Endothelial cell of umbilical vein (primary cell): ENCODE data around the gene KIF26B. TPM values are rescaled to one million over a fixed set of nuclear protein-coding genes. Genes with fewer than 3 reads are reported as not detected.

Experiments used
- BruUV-seq: library from RNA; stranded (reverse); fragments of 400-500 nt; replicated peaks from 2 replicates; lab custom pipeline; 2021; lab: Mats Ljungman, UMichigan
- CTCF ChIA-PET: fragments of 300-600, 350-600 bp; sonication (Branson Sonifier 250); formaldehyde crosslinking; loops from one replicate; lab custom pipeline; 2021; ENCODE audit warnings: antibody characterized with exemption, inconsistent platforms; lab: Charles Lee
- POLR2A ChIA-PET: fragments of 300-600, 350-600 bp; sonication (Branson Sonifier 250); formaldehyde crosslinking; loops from one replicate; lab custom pipeline; 2021; ENCODE audit warnings: antibody characterized with exemption, inconsistent platforms; lab: Charles Lee
- DNase-seq: peaks from one replicate; pipeline ENCODE4 v3.0.0-alpha.2; 2011; ENCODE audit warnings: low read depth, low spot score
- FAIRE-seq: peaks from 2 replicates; lab custom pipeline; 2011; peaks lifted over from hg19 to GRCh38; lab: Jason Lieb, UNC
- H2AFZ ChIP-seq: 2 replicates; pipeline ENCODE4 v1.6.0; 2012; ENCODE audit warnings: low read depth, low read length, control low read depth, inconsistent platforms
- H3K27ac ChIP-seq: 2 replicates; pipeline ENCODE4 v1.5.1; 2011; ENCODE audit warnings: low read depth, mild to moderate bottlenecking, control low read depth, low read length, moderate library complexity; ENCODE audit not compliant: insufficient read depth
- H3K27me3 ChIP-seq, 2 experiments: 2 replicates each; pipeline versions ENCODE4 v1.6.0 to v1.6.1; 2011; ENCODE audit warnings: low read length in 2 of 2, mixed read lengths in 1 of 2; ENCODE audit not compliant: control insufficient read depth in 2 of 2, insufficient read depth in 2 of 2
- H3K36me3 ChIP-seq, 2 experiments: 2 replicates in 1 of 2; 3 replicates in 1 of 2; pipeline ENCODE4 v1.5.1; 2011; ENCODE audit warnings: low read length in 2 of 2, mild to moderate bottlenecking in 1 of 2, moderate library complexity in 1 of 2; ENCODE audit not compliant: control insufficient read depth in 2 of 2, insufficient read depth in 2 of 2; ENCODE audit errors: extremely low read depth in 1 of 2
- H3K4me1 ChIP-seq: 3 replicates; pipeline ENCODE4 v1.5.1; 2011; ENCODE audit warnings: mild to moderate bottlenecking, low read length; ENCODE audit not compliant: control insufficient read depth, insufficient read depth; ENCODE audit errors: extremely low read depth
- H3K4me2 ChIP-seq: 2 replicates; pipeline ENCODE4 v1.6.1; 2011; ENCODE audit warnings: low read length, control low read depth, mixed read lengths; ENCODE audit not compliant: insufficient read depth
- H3K4me3 ChIP-seq, 3 experiments: fragments of 200-600 bp in 1 of 3; sonication (generic), shearing (Covaris generic) in 1 of 3; replicated peaks in 1 of 3; 2 replicates each; pipeline ENCODE4 v1.5.1; 2011 to 2016; ENCODE audit warnings: control low read depth in 3 of 3, low read length in 3 of 3, mild to moderate bottlenecking in 2 of 3, inconsistent platforms in 1 of 3, low read depth in 1 of 3, moderate library complexity in 1 of 3; ENCODE audit not compliant: insufficient read depth in 1 of 3
- H3K79me2 ChIP-seq: 2 replicates; pipeline ENCODE4 v1.6.0; 2012; ENCODE audit warnings: low read length, inconsistent platforms; ENCODE audit not compliant: control insufficient read depth, insufficient read depth
- H3K9ac ChIP-seq: replicated peaks from 2 replicates; pipeline ENCODE3; 2011; ENCODE audit warnings: low read length, control low read depth; ENCODE audit not compliant: insufficient read depth; ENCODE audit errors: extremely low read depth
- H3K9me1 ChIP-seq: replicated peaks from 3 replicates; pipeline ENCODE4 v1.6.0; 2011; ENCODE audit warnings: mild to moderate bottlenecking, low read length; ENCODE audit not compliant: control insufficient read depth, insufficient read depth; ENCODE audit errors: extremely low read depth
- H3K9me3 ChIP-seq: replicated peaks from 2 replicates; pipeline ENCODE4 v1.5.1; 2012; ENCODE audit warnings: low read length, inconsistent platforms; ENCODE audit not compliant: control insufficient read depth, insufficient read depth
- H4K20me1 ChIP-seq: replicated peaks from 2 replicates; pipeline ENCODE3; 2011; ENCODE audit warnings: mild to moderate bottlenecking, low read length; ENCODE audit not compliant: control insufficient read depth, insufficient read depth; ENCODE audit errors: extremely low read depth
- EZH2 ChIP-seq: IDR thresholded peaks from 2 replicates; pipeline ENCODE4 v1.6.1; 2012; ENCODE audit warnings: borderline replicate concordance, low read depth, mild to moderate bottlenecking, moderate library complexity, low read length, inconsistent platforms; ENCODE audit not compliant: severe bottlenecking
- POLR2A ChIP-seq: IDR thresholded peaks from 2 replicates; pipeline ENCODE4 v1.6.1; 2012; ENCODE audit warnings: low read depth, mild to moderate bottlenecking, control low read depth, low read length
- dilution Hi-C: fragments of 300-500 bp; cut with MboI; formaldehyde crosslinking; loops from one replicate; pipeline ENCODE4 v1.15.0; 2019; ENCODE audit warnings: low sequenced_read_pairs; ENCODE audit not compliant: extremely low pct_ligation_motif_present
- intact Hi-C: fragments of 100-400 bp; cut with micrococcal nuclease; formaldehyde crosslinking; loops from one replicate; pipeline ENCODE4 v1.10.0; 2022
- polyA plus RNA-seq, 4 experiments: library from polyadenylated mRNA; depleted of rRNA in 3 of 4; stranded (reverse) in 3 of 4; unstranded in 1 of 4; fragments of >200 nt; gene quantifications; 2 replicates each; pipeline versions ENCODE4 v1.2.1 to v1.2.3, GENCODE V29; 2011 to 2012; ENCODE audit warnings: missing spikeins in 1 of 4
- total RNA-seq: library from RNA; stranded (reverse); gene quantifications from 2 replicates; pipeline ENCODE4 v1.2.3, GENCODE V29; 2021

The KIF26B gene
- total and polyA plus RNA-seq, 2 donors (not counting 3 experiments of a cell fraction or from before 2014, with no cell fraction given) = 0.04 to 0.49 TPM

- TF ChIP-seq EZH2 = no peak
- DNase-seq (no peak), FAIRE-seq (no peak)
- intact Hi-C loops = no loop called here
- Histone ChIP-seq H3K36me3 (no peaks in the 10 kb centered on the region), H3K9me1 (no peaks in the 10 kb centered on the region), H3K9ac (no peak overlapping the region), H3K27ac (no peak overlapping the region), H3K9me3 (no peaks in the 10 kb centered on the region), H4K20me1 (no peaks in the 10 kb centered on the region), H3K79me2 (no peaks in the 10 kb centered on the region), H3K4me2 (no peak overlapping the region), H2AFZ (no peak overlapping the region), H3K27me3 (no peaks in the 10 kb centered on the region), H3K4me1 (no peaks in the 10 kb centered on the region), H3K4me3 (no peak overlapping the region)
- ChIA-PET CTCF (no interaction called here), POLR2A (no interaction called here)
- BruUV-seq = no TSS peak
- dilution Hi-C loops = no loop called here
Measured at GRCh38 chr1:245652660-245653427, 498.1 kb downstream of the KIF26B start.

DNA sequence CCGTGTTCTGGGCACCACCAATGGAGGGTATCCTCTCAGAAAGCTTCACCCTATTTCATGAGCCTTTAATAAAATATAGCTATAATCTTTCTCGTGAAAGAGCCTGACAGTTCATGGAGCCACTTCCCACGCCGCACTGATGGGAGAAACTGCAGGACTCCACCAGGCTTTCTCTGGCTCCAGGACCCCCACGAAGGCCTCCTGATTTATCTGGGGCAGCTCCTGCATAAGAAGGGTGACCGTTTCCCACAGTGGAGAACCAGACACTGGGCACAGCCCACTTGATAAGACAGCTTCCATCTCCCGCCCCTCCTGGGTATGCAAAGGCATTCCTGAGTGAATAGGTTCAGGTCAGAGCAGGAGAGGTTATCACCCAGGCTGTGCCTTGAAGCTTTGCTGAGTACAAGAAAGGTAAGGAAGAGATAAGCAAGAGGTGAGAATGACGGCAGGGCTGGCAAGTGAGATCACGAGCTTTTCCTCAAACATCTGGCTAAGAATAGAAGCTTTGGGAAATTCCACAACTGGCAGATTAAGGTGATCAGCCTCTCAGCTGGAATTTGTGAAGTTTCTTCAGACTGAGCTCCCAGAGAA is 499.8 kb downstream of the KIF26B start:
- Histone ChIP-seq H3K4me3 (no peak overlapping the region), H3K4me1 (no peaks in the 10 kb centered on the region), H3K9me1 (no peaks in the 10 kb centered on the region), H3K79me2 (no peaks in the 10 kb centered on the region), H2AFZ (no peak overlapping the region), H3K9me3 (no peaks in the 10 kb centered on the region), H3K27me3 (no peaks in the 10 kb centered on the region), H3K36me3 (no peaks in the 10 kb centered on the region), H3K9ac (no peak overlapping the region), H3K27ac (no peak overlapping the region), H3K4me2 (no peak overlapping the region), H4K20me1 (no peaks in the 10 kb centered on the region)
- dilution Hi-C loops (no loop called here), intact Hi-C loops (no loop called here)
- BruUV-seq = no TSS peak
- FAIRE-seq = no peak
- ChIA-PET CTCF (no interaction called here), POLR2A (no interaction called here)
- no peak for TF ChIP-seq POLR2A
- no peak for DNase-seq
